Astrocyte of the cerebellum (primary cell): ENCODE measurements around the gene DRAP1.

ENCODE experiments used
- DNase-seq: peaks from one replicate; pipeline ENCODE4 v3.0.0-alpha.2; 2011; ENCODE audit warnings: low read depth
- H3K4me3 ChIP-seq: 2 replicates; pipeline ENCODE4 v1.5.1; 2011; ENCODE audit warnings: mild to moderate bottlenecking, low read depth, low read length, moderate library complexity
- CTCF ChIP-seq: IDR thresholded peaks from 2 replicates; pipeline ENCODE4 v1.5.1; 2012; ENCODE audit warnings: low read length, low read depth, moderate library complexity, mild to moderate bottlenecking; ENCODE audit errors: missing control alignments
- in situ Hi-C: cut with HindIII; loops from 2 replicates; pipeline ENCODE4 v1.10.0; 2017; ENCODE audit warnings: low sequenced_read_pairs

Gene DRAP1

DNA sequence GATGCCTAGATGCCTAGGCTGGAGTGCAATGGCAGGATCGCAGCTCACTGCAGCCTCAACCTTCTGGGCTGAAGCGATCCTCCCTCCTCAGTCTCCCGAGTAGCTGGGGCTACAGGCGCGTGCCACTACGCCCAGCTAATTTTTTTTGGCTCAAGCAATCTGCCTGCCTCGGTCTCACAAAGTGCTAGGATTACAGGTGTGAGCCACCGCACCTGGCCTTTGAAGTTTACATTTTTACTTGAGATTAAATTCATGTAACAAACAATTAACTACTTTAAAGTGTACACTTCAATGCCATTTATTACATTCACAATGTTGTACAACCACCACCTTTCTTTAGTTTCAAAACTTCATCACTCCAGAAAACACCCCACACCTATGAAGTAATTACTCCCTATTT lies 15.5 kb upstream of the DRAP1 start:
- no peak for DNase-seq
- no peak overlapping the region for H3K4me3 ChIP-seq
- in situ Hi-C loops = no loop called here
- no peak for TF ChIP-seq CTCF

- in situ Hi-C loops = no loop called here
- DNase-seq = no peak
- TF ChIP-seq CTCF = no peak
- no peak overlapping the region for H3K4me3 ChIP-seq
Observed at GRCh38 chr11:65906602-65907001, 12.6 kb upstream of the DRAP1 start.

GRCh38 chr11:65907878-65908277 lies 11.3 kb upstream of the DRAP1 start:
- in situ Hi-C loops = no loop called here
- no peak for TF ChIP-seq CTCF
- DNase-seq = no peak
- no peak overlapping the region for H3K4me3 ChIP-seq

GRCh38 chr11:65911682-65912568 lies 7.3 kb upstream of the DRAP1 start:
- no peak overlapping the region for H3K4me3 ChIP-seq
- in situ Hi-C loops = no loop called here
- TF ChIP-seq CTCF = peak; percentile 23
- DNase-seq = no peak

DNA sequence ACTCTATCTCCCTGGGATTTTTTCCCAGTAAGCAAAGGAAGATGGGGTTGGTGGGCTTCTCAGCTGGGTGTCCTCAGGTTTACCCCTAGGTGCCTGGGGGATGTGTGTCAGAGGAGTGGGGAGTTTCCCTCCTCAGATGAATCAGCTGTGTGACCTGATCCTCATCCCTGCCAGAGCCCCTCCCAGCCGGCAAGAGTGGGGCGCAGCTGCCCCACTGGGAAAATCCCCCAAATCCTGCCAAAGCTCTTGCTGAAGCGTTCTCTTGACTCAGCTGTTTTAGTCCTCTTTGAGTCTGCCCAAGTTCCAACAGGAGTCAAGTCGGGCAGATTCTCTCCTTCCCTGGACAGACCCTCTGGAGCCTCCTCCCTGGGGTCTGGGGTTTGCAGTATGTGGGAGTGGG lies 6.4 kb upstream of the DRAP1 start:
- in situ Hi-C loops = no loop called here
- no peak overlapping the region for H3K4me3 ChIP-seq
- no peak for TF ChIP-seq CTCF
- DNase-seq = no peak

DNA sequence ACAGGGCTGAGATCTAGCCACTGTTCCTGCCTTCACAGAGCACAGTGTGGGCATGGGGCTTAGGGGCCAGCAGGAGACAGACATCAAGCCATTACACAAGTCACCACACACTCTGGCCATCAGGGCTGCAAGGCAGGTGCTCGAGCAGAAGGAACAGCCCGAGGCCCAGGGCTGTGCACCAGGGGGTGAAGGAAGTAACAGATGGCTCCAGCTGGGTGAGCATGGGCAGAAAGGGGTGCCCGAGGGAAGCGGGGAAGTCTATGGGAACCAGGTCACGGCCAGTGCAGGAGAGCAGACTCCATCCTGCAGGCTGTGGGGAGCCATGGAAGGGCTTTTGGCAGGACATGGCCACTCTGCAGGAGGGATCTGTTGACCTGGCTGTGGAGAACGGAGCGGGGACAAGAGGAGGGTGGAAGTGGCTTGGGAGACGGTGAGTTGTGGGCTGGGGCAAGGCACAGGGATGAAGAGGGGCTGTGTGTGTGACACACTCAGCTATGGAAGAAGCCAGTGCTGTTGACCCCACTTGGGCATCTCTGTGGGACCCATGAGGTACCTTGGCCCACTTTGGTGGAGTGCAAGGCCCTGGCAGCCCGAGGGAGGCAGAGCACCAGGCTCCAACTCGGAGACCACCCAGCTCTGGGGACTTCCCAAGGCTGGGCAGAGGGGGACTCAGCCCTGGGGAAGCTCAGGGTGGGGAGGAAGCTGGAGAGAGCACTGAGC lies 4.0 kb upstream of the DRAP1 start:
- DNase-seq = no peak
- no peak for TF ChIP-seq CTCF
- no peak overlapping the region for H3K4me3 ChIP-seq
- in situ Hi-C loops = no loop called here
